Measurements from ENCODE around the gene RAB17. TPM values are rescaled to one million over a fixed set of nuclear protein-coding genes. Genes with fewer than 3 reads are reported as not detected.
A peak's percentile ranks its signal among the peaks of the same experiment; 100 is the strongest.

The RAB17 gene
- total and polyA plus RNA-seq, 4 donors: 3.7 to 22.3 (median 7.8) TPM

DNA sequence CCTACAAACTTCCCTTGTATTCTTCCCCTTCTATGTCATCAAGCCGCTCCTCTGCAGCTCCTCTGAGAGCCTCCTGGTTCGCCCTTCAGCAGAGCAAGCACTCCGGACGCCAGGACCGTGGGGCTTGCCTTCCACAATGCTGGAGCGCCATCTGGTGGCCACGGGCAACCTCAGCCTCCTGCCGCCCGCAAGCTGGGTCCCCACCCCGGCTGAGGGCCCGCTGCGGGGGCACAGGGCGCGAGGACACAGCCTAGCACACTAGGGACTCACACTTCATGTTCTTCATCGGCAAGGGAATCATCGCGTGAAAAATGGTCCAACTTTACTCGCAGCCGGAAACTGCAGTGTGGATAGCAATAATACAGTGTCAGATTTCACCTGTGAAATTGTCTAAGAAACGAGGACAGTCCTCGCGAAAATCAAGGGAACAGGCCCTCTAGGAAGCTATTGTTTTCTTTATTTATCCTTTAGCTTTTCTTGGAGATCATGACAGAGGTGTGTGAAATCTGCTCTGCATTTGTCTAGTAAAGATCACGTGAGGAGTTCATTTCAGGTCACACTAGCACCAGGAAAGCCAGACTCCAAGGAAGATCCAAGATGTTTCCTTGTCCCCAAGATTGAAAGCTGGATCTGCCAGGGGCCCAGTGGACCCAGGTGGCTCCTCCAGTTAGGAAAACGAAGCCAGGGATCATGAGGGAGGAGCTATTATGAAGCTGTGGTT, 18.4 kb downstream of the RAB17 start:
- H3K27ac ChIP-seq (ENCODE audit: low read depth in 1 of 2, low read length in 2 of 2): no peak overlapping the region
- no peaks in the 10 kb centered on the region for H3K36me3 ChIP-seq (ENCODE audit: control insufficient read depth in 1 of 2, insufficient read depth in 2 of 2, low read length in 1 of 2)
- no peaks in the 10 kb centered on the region for H3K27me3 ChIP-seq (ENCODE audit: control insufficient read depth in 1 of 2, insufficient read depth in 2 of 2, low read length in 1 of 2)
- no peaks in the 10 kb centered on the region for H3K9me3 ChIP-seq (ENCODE audit: control insufficient read depth, low read length)
- intact Hi-C loops (cut with DNase I): loop anchor here in 1 of 2 donors (2.0 to 10.0 kb wide), 4 partner anchors 59 to 449 kb away; no protein-coding TSS in a partner anchor
- ATAC-seq (ENCODE audit: low FRiP score): peak; percentile 90
- H3K4me1 ChIP-seq (ENCODE audit: control insufficient read depth in 1 of 2, insufficient read depth in 2 of 2, low read length in 2 of 2): no peaks in the 10 kb centered on the region
- 7 to 9% methylated on average over 24 of the region's 24 CpGs for WGBS, 2 donors
- peak; percentile 95 to 98 for DNase-seq
- no peak overlapping the region for H3K4me3 ChIP-seq (ENCODE audit: low read length in 2 of 2)

DNA sequence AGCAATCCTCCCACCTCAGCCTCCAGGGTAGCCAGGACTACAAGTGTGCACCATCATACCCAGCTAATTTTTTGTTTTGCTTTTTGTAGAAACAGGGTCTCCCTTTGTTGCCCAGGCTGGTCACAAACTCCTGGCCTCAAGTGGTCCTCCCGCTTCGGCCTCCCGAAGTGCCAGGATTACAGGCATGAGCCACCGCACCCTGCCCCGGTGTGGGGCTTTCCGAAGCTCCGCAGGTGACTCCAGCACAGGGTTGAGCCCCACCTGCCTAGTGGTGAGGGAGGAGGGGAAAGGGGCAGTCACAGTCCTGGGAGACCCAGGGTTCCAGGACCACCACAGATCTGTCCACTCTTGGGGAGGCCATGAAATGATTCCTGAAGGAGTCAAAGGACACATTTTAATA, 19.0 kb downstream of the RAB17 start:
- Histone ChIP-seq H3K4me1 (ENCODE audit: control insufficient read depth in 1 of 2, insufficient read depth in 2 of 2, low read length in 2 of 2) (no peaks in the 10 kb centered on the region), H3K36me3 (ENCODE audit: control insufficient read depth in 1 of 2, insufficient read depth in 2 of 2, low read length in 1 of 2) (no peaks in the 10 kb centered on the region), H3K4me3 (ENCODE audit: low read length in 2 of 2) (no peak overlapping the region), H3K27ac (ENCODE audit: low read depth in 1 of 2, low read length in 2 of 2) (no peak overlapping the region), H3K27me3 (ENCODE audit: control insufficient read depth in 1 of 2, insufficient read depth in 2 of 2, low read length in 1 of 2) (no peaks in the 10 kb centered on the region), H3K9me3 (ENCODE audit: control insufficient read depth, low read length) (no peaks in the 10 kb centered on the region)
- DNase-seq (peak; percentile 26 to 76), ATAC-seq (ENCODE audit: low FRiP score) (no peak)
- WGBS, 2 donors: 96 to 98% methylated on average over 7 of the region's 7 CpGs
- intact Hi-C loops (cut with DNase I): loop anchor here (2.0 to 10.0 kb wide), 3 partner anchors 59 to 417 kb away; no protein-coding TSS in a partner anchor

DNA sequence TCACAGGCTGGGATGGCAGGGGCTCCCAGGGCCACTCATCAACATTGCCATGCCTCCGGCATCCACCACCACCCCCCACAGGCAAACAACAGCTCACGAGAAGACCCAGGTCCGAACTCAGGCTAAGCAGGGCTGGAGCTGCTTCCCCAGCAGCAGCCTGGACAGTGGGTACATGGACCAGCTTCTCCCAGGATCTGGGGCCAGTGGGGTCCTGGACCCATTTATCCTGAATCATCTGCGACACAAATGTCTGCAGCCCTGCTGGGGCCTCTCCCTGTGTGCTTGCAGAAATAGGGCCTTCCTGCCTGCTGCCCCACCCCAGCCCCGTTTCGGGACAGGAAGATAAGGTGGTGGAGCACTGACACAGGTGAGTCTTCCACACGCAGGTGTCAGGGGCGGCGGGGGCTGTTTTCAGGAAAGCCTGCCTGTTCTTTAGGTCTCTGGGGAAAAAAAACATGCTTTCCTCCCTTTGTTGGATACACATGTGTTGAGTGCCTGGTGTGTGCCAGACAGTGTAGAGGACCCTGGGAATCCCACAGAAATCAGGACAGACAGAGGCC, 19.7 kb downstream of the RAB17 start:
- Histone ChIP-seq H3K27me3 (ENCODE audit: control insufficient read depth in 1 of 2, insufficient read depth in 2 of 2, low read length in 1 of 2) (no peaks in the 10 kb centered on the region), H3K36me3 (ENCODE audit: control insufficient read depth in 1 of 2, insufficient read depth in 2 of 2, low read length in 1 of 2) (no peaks in the 10 kb centered on the region), H3K4me1 (ENCODE audit: control insufficient read depth in 1 of 2, insufficient read depth in 2 of 2, low read length in 2 of 2) (no peaks in the 10 kb centered on the region), H3K4me3 (ENCODE audit: low read length in 2 of 2) (no peak overlapping the region), H3K9me3 (ENCODE audit: control insufficient read depth, low read length) (no peaks in the 10 kb centered on the region), H3K27ac (ENCODE audit: low read depth in 1 of 2, low read length in 2 of 2) (no peak overlapping the region)
- ATAC-seq (ENCODE audit: low FRiP score) (no peak), DNase-seq (peak; percentile 29 to 72)
- intact Hi-C loops (cut with DNase I): loop anchor here (2.0 to 10.0 kb wide), 3 partner anchors 58 to 416 kb away; no protein-coding TSS in a partner anchor
- WGBS, 2 donors: 85 to 90% methylated on average over 9 of the region's 9 CpGs

DNA sequence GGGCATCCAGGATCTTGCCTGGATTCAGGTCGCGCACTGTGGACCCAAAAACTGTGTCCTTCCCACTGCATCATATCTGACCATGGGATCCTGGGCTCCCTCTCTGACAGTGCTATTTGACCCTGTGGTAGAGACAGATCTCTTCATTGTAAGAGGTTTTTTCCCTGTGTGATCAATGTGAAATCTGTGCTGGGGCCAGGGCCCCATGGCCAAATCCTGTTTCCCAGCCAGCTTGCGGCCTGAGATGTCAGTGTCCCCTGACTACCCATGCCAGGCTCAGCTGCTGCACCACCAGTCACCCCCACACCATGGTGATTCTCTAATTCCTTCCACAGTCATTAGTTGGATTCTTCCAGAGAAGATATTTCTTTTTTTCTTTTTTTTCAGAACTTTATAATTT, 20.6 kb downstream of the RAB17 start:
- Histone ChIP-seq H3K36me3 (ENCODE audit: control insufficient read depth in 1 of 2, insufficient read depth in 2 of 2, low read length in 1 of 2) (no peaks in the 10 kb centered on the region), H3K4me1 (ENCODE audit: control insufficient read depth in 1 of 2, insufficient read depth in 2 of 2, low read length in 2 of 2) (no peaks in the 10 kb centered on the region), H3K4me3 (ENCODE audit: low read length in 2 of 2) (no peak overlapping the region), H3K27me3 (ENCODE audit: control insufficient read depth in 1 of 2, insufficient read depth in 2 of 2, low read length in 1 of 2) (no peaks in the 10 kb centered on the region), H3K9me3 (ENCODE audit: control insufficient read depth, low read length) (no peaks in the 10 kb centered on the region), H3K27ac (ENCODE audit: low read depth in 1 of 2, low read length in 2 of 2) (no peak overlapping the region)
- 96% methylated on average over 3 of the region's 3 CpGs for WGBS, 2 donors
- ATAC-seq (ENCODE audit: low FRiP score) (no peak), DNase-seq (peak in 1 of 2 donors; percentile 58)
- intact Hi-C loops (cut with DNase I): loop anchor here (2.0 to 10.0 kb wide), 3 partner anchors 57 to 415 kb away; no protein-coding TSS in a partner anchor

DNA sequence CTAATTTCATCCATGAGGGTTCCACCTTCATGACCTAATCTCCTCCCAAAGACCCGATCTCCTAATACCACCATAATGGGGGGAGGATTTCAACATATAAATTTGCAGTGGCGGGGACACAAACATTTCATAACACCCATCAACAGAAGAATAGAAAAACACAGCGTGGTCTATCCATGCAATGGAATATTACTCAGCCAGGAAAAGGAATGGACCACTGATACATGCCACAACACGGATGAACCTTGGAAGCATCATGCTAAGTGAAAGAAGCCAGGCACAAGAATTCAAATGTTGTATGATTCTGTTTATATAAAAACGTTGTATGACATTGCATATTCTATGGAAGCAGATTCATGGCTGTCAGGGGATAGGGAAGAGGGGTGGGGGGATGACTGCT, 21.5 kb downstream of the RAB17 start:
- intact Hi-C loops (cut with DNase I): no loop called here
- Histone ChIP-seq H3K27ac (ENCODE audit: low read depth in 1 of 2, low read length in 2 of 2) (no peak overlapping the region), H3K27me3 (ENCODE audit: control insufficient read depth in 1 of 2, insufficient read depth in 2 of 2, low read length in 1 of 2) (no peaks in the 10 kb centered on the region), H3K4me3 (ENCODE audit: low read length in 2 of 2) (no peak overlapping the region), H3K36me3 (ENCODE audit: control insufficient read depth in 1 of 2, insufficient read depth in 2 of 2, low read length in 1 of 2) (no peaks in the 10 kb centered on the region), H3K4me1 (ENCODE audit: control insufficient read depth in 1 of 2, insufficient read depth in 2 of 2, low read length in 2 of 2) (no peaks in the 10 kb centered on the region), H3K9me3 (ENCODE audit: control insufficient read depth, low read length) (no peaks in the 10 kb centered on the region)
- no peak for ATAC-seq (ENCODE audit: low FRiP score)
- 91 to 95% methylated on average over 5 of the region's 5 CpGs for WGBS, 2 donors
- no peak for DNase-seq

DNA sequence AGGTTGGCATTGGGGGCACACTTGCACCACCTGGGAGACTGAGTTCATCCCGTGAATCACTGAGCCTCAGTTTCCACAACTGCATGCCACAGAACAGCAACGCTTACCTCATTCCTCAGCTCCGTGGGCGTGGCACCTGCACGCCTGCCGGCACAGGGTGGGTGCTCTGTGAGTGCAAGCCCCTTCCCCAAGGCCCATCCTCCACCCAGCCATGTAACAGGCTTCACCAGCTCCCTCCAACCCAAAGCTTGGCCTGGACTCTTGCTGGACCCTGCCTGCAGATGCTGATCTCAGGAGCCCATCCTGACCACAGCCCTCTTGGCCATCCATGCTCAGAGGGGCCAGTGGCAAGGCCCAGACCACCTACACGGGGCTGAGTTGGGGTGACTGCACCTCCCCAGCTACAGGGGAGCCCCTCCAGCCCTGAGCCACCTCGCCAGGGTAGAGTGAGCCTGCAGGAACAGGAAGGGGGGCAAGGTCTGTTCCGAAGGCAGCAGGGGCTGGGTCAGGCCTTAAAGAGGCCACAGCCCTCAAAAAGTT, 22.3 kb downstream of the RAB17 start:
- intact Hi-C loops (cut with DNase I): no loop called here
- no peak overlapping the region for H3K27ac ChIP-seq (ENCODE audit: low read depth in 1 of 2, low read length in 2 of 2)
- no peak for ATAC-seq (ENCODE audit: low FRiP score)
- WGBS, 2 donors: 85 to 87% methylated on average over 9 of the region's 9 CpGs
- no peaks in the 10 kb centered on the region for H3K4me1 ChIP-seq (ENCODE audit: control insufficient read depth in 1 of 2, insufficient read depth in 2 of 2, low read length in 2 of 2)
- H3K27me3 ChIP-seq (ENCODE audit: control insufficient read depth in 1 of 2, insufficient read depth in 2 of 2, low read length in 1 of 2): no peaks in the 10 kb centered on the region
- H3K9me3 ChIP-seq (ENCODE audit: control insufficient read depth, low read length): no peaks in the 10 kb centered on the region
- H3K4me3 ChIP-seq (ENCODE audit: low read length in 2 of 2): no peak overlapping the region
- peak in 1 of 2 donors; percentile 69 for DNase-seq
- H3K36me3 ChIP-seq (ENCODE audit: control insufficient read depth in 1 of 2, insufficient read depth in 2 of 2, low read length in 1 of 2): no peaks in the 10 kb centered on the region

DNA sequence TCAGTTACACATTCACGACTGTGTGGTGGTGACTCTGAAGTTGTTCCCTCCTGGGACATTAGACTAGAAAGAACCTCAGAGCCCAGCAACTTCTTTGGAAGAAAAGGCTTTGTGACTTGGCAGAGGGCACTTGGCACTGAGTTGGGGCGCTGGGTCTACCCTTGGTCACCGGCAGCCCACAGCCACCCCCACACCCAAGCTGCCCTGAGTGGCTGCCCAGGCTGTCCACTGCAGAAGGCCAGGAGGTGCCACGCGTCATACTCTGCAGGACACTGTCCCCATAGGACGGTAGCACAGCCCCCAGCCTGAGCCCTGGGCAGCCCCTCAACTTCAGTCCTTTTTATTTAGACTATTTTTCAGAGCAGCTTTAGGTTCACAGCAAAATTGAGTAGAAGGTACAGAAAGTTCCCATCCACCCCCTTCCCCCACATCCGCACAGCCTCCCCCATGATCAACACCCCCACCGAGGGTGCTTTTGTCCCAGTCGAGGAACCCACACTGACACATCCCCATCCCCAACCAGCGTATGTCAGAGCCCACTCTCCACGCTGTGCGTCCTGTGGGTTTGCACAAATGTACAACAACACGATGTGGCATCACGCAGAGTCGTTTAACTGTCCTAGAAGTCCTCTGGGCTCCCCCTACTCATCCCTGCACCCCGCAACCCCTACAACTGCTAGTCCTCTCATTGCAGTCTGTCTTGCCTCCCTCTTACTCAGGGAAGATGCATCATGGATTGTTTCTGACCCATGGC, 23.1 kb downstream of the RAB17 start:
- Histone ChIP-seq H3K27ac (ENCODE audit: low read depth in 1 of 2, low read length in 2 of 2) (no peak overlapping the region), H3K4me3 (ENCODE audit: low read length in 2 of 2) (no peak overlapping the region), H3K27me3 (ENCODE audit: control insufficient read depth in 1 of 2, insufficient read depth in 2 of 2, low read length in 1 of 2) (no peaks in the 10 kb centered on the region), H3K9me3 (ENCODE audit: control insufficient read depth, low read length) (no peaks in the 10 kb centered on the region), H3K4me1 (ENCODE audit: control insufficient read depth in 1 of 2, insufficient read depth in 2 of 2, low read length in 2 of 2) (no peaks in the 10 kb centered on the region), H3K36me3 (ENCODE audit: control insufficient read depth in 1 of 2, insufficient read depth in 2 of 2, low read length in 1 of 2) (no peaks in the 10 kb centered on the region)
- ATAC-seq (ENCODE audit: low FRiP score): no peak
- intact Hi-C loops (cut with DNase I): no loop called here
- 74 to 78% methylated on average over 16 of the region's 16 CpGs for WGBS, 2 donors
- DNase-seq: peak in 1 of 2 donors; percentile 70

DNA sequence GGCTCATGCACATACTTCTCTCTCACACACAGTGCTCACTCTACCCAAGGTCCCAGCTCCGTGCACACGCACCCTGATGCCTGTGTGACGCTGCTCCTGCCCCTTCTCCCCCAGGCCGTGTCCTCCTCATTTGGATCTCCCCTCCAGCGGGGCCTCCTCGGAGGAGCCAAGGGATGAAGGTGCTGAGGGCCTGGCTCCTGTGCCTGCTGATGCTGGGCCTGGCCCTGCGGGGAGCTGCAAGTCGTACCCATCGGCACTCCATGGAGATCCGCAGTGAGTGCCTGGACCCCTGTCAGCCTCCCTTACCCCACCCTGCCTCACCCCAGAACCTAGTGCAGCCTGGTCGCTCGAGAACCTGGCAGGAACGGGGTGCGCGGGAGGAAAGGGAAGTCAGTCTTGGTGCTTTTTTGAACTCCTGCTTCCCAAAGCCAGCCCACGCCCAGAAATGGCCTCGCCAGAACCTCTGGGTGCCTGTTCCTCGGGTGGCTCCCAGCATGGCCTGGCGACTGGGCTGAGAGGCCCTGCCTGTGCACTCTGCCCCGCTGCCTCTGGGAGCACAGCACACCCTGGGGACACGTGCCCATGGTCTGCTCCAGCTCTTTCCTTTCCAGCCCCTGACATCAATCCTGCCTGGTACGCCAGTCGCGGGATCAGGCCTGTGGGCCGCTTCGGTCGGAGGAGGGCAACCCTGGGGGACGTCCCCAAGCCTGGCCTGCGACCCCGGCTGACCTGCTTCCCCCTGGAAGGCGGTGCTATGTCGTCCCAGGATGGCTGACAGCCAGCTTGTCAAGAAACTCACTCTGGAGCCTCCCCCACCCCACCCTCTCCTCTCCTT, 23.9 kb downstream of the RAB17 start, which contains the start of gene PRLH:
Gene PRLH (plus strand): TSS at position 174 of the 835 bp plus-strand sequence. CDS start 0 bp downstream, at position 174.
- no peak within 1 kb of the TSS for H3K27ac ChIP-seq (ENCODE audit: low read depth in 1 of 2, low read length in 2 of 2)
- no peaks in the 10 kb centered on the region for H3K36me3 ChIP-seq (ENCODE audit: control insufficient read depth in 1 of 2, insufficient read depth in 2 of 2, low read length in 1 of 2)
- DNase-seq (peak in 1 of 2 donors; percentile 77), ATAC-seq (ENCODE audit: low FRiP score) (no peak)
- no peaks in the 10 kb centered on the region for H3K27me3 ChIP-seq (ENCODE audit: control insufficient read depth in 1 of 2, insufficient read depth in 2 of 2, low read length in 1 of 2)
- H3K4me3 ChIP-seq (ENCODE audit: low read length in 2 of 2): no peak within 1 kb of the TSS
- H3K9me3 ChIP-seq (ENCODE audit: control insufficient read depth, low read length): no peaks in the 10 kb centered on the region
- 70 to 74% methylated on average over 32 of the region's 32 CpGs for WGBS, 2 donors
- no peaks in the 10 kb centered on the region for H3K4me1 ChIP-seq (ENCODE audit: control insufficient read depth in 1 of 2, insufficient read depth in 2 of 2, low read length in 2 of 2)
- intact Hi-C loops (cut with DNase I): no loop called here

Data from aorta (tissue), 5 donors.